Stimulated activated effector memory CD8-positive, alpha-beta T cell treated with anti-CD3 and anti-CD28 coated beads, Interleukin-12 subunit alpha, Interleukin-12 subunit beta, amount 100 ng/mL, for 72 hours (primary cell): ENCODE measurements around the gene LRIG1.

Experiments used
- ATAC-seq: fragments of 150-1000 bp; cut with Tn5 transposase; 2 replicates; pipeline ENCODE4 v1.10.0; 2021
- DNase-seq, 2 donors: peaks; one replicate each; pipeline ENCODE4 v3.0.0; 2021 to 2022; ENCODE audit warnings: low spot score in 2 of 2
- H3K27ac Mint-ChIP-seq: one replicate; pipeline ENCODE4 v1.8.0; 2022; ENCODE audit warnings: mild to moderate bottlenecking, mixed read lengths
- H3K36me3 Mint-ChIP-seq: one replicate; pipeline ENCODE4 v1.8.0; 2022; ENCODE audit warnings: mild to moderate bottlenecking, mixed read lengths
- H3K4me1 Mint-ChIP-seq: one replicate; pipeline ENCODE4 v1.8.0; 2022; ENCODE audit warnings: mixed read lengths
- H3K4me3 Mint-ChIP-seq: one replicate; pipeline ENCODE4 v1.8.0; 2022; ENCODE audit warnings: mild to moderate bottlenecking, mixed read lengths
- H3K9me3 Mint-ChIP-seq: one replicate; pipeline ENCODE4 v1.8.0; 2022; ENCODE audit warnings: mixed read lengths

Gene LRIG1

DNA sequence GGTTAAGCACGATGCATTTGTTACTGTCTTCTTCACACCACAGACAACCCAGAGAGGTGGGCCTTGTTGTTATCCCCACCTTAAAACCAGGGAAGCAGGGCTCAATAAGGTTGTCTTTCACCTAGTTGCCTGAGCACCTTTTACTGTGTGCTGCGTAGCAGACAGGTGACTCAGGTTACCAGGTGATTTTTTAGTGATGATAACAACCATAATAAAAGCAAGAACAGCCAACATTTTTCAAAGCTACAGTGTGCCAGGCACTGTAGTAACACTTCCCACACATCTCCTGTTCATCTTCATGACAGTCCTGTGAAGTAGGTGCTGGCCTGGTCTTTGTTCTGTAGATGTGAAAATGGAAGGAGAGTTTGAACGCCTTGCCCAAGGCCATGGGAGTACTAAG is 147.8 kb downstream of the LRIG1 start:
- Mint-ChIP-seq H3K27ac (no peak overlapping the region), H3K36me3 (no peaks in the 10 kb centered on the region), H3K4me3 (no peak overlapping the region), H3K4me1 (peaks cover 27% of the 10 kb centered on the region), H3K9me3 (no peaks in the 10 kb centered on the region)
- DNase-seq (no peak), ATAC-seq (no peak)

GRCh38 chr3:66350601-66351000 is 150.2 kb downstream of the LRIG1 start:
- no peak overlapping the region for H3K4me3 Mint-ChIP-seq
- DNase-seq, result no peak
- ATAC-seq, result no peak
- peaks cover 9% of the 10 kb centered on the region for H3K36me3 Mint-ChIP-seq
- no peak overlapping the region for H3K27ac Mint-ChIP-seq
- peaks cover 25% of the 10 kb centered on the region for H3K4me1 Mint-ChIP-seq
- H3K9me3 Mint-ChIP-seq, result no peaks in the 10 kb centered on the region

DNA sequence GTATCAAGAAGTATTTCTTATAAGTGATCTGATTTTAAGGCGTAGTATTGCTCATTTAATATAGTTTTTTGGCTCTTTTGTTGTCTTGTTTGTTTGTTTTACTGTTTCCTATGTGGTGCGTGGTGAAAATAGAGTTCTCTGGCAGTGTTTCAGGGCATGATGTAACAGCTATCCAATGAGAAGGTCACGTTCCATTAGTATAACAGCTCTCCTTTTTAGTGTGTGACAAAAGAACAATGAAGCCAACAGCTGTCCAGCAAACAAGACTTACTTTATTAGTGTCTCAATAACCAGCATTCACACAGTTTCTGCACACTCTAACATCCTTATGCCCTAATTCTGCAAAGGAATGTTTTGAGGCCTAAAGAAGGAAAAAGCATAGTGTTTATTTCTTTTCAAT is 152.1 kb downstream of the LRIG1 start:
- peaks cover 9% of the 10 kb centered on the region for H3K36me3 Mint-ChIP-seq
- H3K4me1 Mint-ChIP-seq, result peaks cover 23% of the 10 kb centered on the region
- H3K27ac Mint-ChIP-seq, result no peak overlapping the region
- no peaks in the 10 kb centered on the region for H3K9me3 Mint-ChIP-seq
- no peak for DNase-seq
- H3K4me3 Mint-ChIP-seq, result no peak overlapping the region
- ATAC-seq, result no peak

- peaks cover 14% of the 10 kb centered on the region for H3K4me1 Mint-ChIP-seq
- H3K4me3 Mint-ChIP-seq, result no peak overlapping the region
- H3K27ac Mint-ChIP-seq, result peak overlapping the region; percentile 3
- no peaks in the 10 kb centered on the region for H3K9me3 Mint-ChIP-seq
- ATAC-seq (no peak), DNase-seq (no peak)
- peaks cover 9% of the 10 kb centered on the region for H3K36me3 Mint-ChIP-seq
Observed at GRCh38 chr3:66344848-66345578, 155.8 kb downstream of the LRIG1 start.

- peaks cover 9% of the 10 kb centered on the region for H3K36me3 Mint-ChIP-seq
- peaks cover 14% of the 10 kb centered on the region for H3K4me1 Mint-ChIP-seq
- no peak overlapping the region for H3K4me3 Mint-ChIP-seq
- H3K9me3 Mint-ChIP-seq, result no peaks in the 10 kb centered on the region
- peak overlapping the region; percentile 3 for H3K27ac Mint-ChIP-seq
- ATAC-seq, result no peak
- DNase-seq, result no peak
Observed at GRCh38 chr3:66344391-66344811, 156.4 kb downstream of the LRIG1 start.

- H3K9me3 Mint-ChIP-seq, result no peaks in the 10 kb centered on the region
- H3K27ac Mint-ChIP-seq, result no peak overlapping the region
- ATAC-seq (no peak), DNase-seq (no peak)
- peaks cover 9% of the 10 kb centered on the region for H3K36me3 Mint-ChIP-seq
- H3K4me1 Mint-ChIP-seq, result peaks cover 23% of the 10 kb centered on the region
- no peak overlapping the region for H3K4me3 Mint-ChIP-seq
Observed at GRCh38 chr3:66342717-66343356, 158.0 kb downstream of the LRIG1 start.

DNA sequence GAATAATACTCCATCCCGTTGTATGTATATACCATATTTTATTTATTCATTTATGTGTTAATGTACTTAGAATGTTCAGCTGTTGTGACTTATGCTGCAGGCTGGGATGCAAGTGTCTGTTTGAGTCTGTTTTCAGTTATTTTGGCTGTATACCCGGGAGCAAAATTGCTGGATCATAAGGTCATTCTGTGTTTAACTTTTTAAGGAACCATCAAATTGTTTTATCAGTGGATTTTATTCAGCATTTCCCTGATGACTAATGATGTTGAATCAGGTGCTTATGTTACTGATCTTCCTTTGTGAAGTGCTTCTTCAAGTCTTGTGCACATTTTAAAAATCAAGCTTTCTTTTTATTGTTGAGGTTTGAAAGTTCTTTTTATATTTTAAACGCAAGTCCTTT is 161.9 kb downstream of the LRIG1 start:
- Mint-ChIP-seq H3K4me1 (peaks cover 27% of the 10 kb centered on the region), H3K36me3 (no peaks in the 10 kb centered on the region), H3K4me3 (no peak overlapping the region), H3K9me3 (no peaks in the 10 kb centered on the region), H3K27ac (no peak overlapping the region)
- no peak for ATAC-seq
- no peak for DNase-seq

- no peaks in the 10 kb centered on the region for H3K36me3 Mint-ChIP-seq
- peaks cover 37% of the 10 kb centered on the region for H3K4me1 Mint-ChIP-seq
- no peak overlapping the region for H3K27ac Mint-ChIP-seq
- no peaks in the 10 kb centered on the region for H3K9me3 Mint-ChIP-seq
- ATAC-seq, result peak; percentile 66
- no peak for DNase-seq
- no peak overlapping the region for H3K4me3 Mint-ChIP-seq
Observed at GRCh38 chr3:66336333-66336766, 164.5 kb downstream of the LRIG1 start.

- H3K36me3 Mint-ChIP-seq, result no peaks in the 10 kb centered on the region
- peaks cover 37% of the 10 kb centered on the region for H3K4me1 Mint-ChIP-seq
- no peaks in the 10 kb centered on the region for H3K9me3 Mint-ChIP-seq
- ATAC-seq, result no peak
- no peak overlapping the region for H3K4me3 Mint-ChIP-seq
- H3K27ac Mint-ChIP-seq, result no peak overlapping the region
- no peak for DNase-seq
Observed at GRCh38 chr3:66335671-66336070, 165.2 kb downstream of the LRIG1 start.
